Endothelial cell (in vitro differentiated cells): ENCODE measurements around the gene RPL38. TPM values are rescaled to one million over a fixed set of nuclear protein-coding genes. Genes with fewer than 3 reads are reported as not detected.

Experiments
- DNase-seq: peaks from one replicate; pipeline ENCODE4 v3.0.0; 2021; ENCODE audit warnings: low spot score
- H3K27ac Mint-ChIP-seq: one replicate; pipeline ENCODE4 v1.8.0; 2021; ENCODE audit warnings: mixed read lengths, inconsistent platforms; ENCODE audit not compliant: unreplicated experiment
- H3K27me3 Mint-ChIP-seq: one replicate; pipeline ENCODE4 v1.8.0; 2021; ENCODE audit warnings: mild to moderate bottlenecking, moderate library complexity, mixed read lengths, inconsistent platforms; ENCODE audit not compliant: unreplicated experiment
- H3K36me3 Mint-ChIP-seq: one replicate; pipeline ENCODE4 v1.8.0; 2021; ENCODE audit warnings: mild to moderate bottlenecking, low read depth, mixed read lengths, inconsistent platforms; ENCODE audit not compliant: unreplicated experiment
- H3K4me1 Mint-ChIP-seq: one replicate; pipeline ENCODE4 v1.8.0; 2021; ENCODE audit warnings: mild to moderate bottlenecking, mixed read lengths, inconsistent platforms; ENCODE audit not compliant: unreplicated experiment
- H3K4me3 Mint-ChIP-seq: one replicate; pipeline ENCODE4 v1.8.0; 2021; ENCODE audit warnings: mild to moderate bottlenecking, mixed read lengths, inconsistent platforms; ENCODE audit not compliant: unreplicated experiment
- H3K9me3 Mint-ChIP-seq: one replicate; pipeline ENCODE4 v1.8.0; 2021; ENCODE audit warnings: mixed read lengths, inconsistent platforms; ENCODE audit not compliant: unreplicated experiment
- CTCF ChIP-seq: fragments of 200-600 bp; sonication (generic); IDR thresholded peaks from one replicate; pipeline ENCODE4 v1.5.0; 2021; ENCODE audit warnings: antibody characterized with exemption; ENCODE audit not compliant: unreplicated experiment
- total RNA-seq: library from RNA; stranded (reverse); fragmentation: NEBNext Ultra II Directional; extraction: Animal tissue kit (Norgen Biotek cat#: 25700); gene quantifications from one replicate; pipeline ENCODE4 v1.2.1, GENCODE V29; 2021; ENCODE audit not compliant: unreplicated experiment

The RPL38 gene
- total RNA-seq, 1 donor from 2014 or later, result 1,802 TPM

GRCh38 chr17:74257311-74257710 lies 53.8 kb downstream of the RPL38 start:
- no peak for DNase-seq
- Mint-ChIP-seq H3K27me3 (no peaks in the 10 kb centered on the region), H3K4me1 (no peaks in the 10 kb centered on the region), H3K36me3 (no peaks in the 10 kb centered on the region), H3K9me3 (no peaks in the 10 kb centered on the region), H3K4me3 (no peak overlapping the region), H3K27ac (no peak overlapping the region)
- TF ChIP-seq CTCF, result no peak

GRCh38 chr17:74259667-74260524 lies 56.4 kb downstream of the RPL38 start:
- Mint-ChIP-seq H3K9me3 (no peaks in the 10 kb centered on the region), H3K4me3 (no peak overlapping the region), H3K36me3 (no peaks in the 10 kb centered on the region), H3K27me3 (no peaks in the 10 kb centered on the region), H3K4me1 (no peaks in the 10 kb centered on the region), H3K27ac (no peak overlapping the region)
- no peak for DNase-seq
- TF ChIP-seq CTCF, result no peak

Other genes starting within 250 kb of the RPL38 start
- 6.8 TPM for gene TTYH2, start 9.9 kb downstream of the RPL38 start, total RNA-seq
- not detected for gene DNAI2, start 70.6 kb downstream of the RPL38 start, total RNA-seq
- 48.1 TPM for gene KIF19, start 122.5 kb downstream of the RPL38 start, total RNA-seq
- gene BTBD17, start 158.2 kb downstream of the RPL38 start, total RNA-seq, result 2.7 TPM
- 0.18 TPM for gene GPR142, start 163.8 kb downstream of the RPL38 start, total RNA-seq
- 24.7 TPM for gene GPRC5C, start 228.4 kb downstream of the RPL38 start, total RNA-seq